Measurements from ENCODE around the gene ANK3.

ANK3 gene

GRCh38 chr10:60428387-60428737 is 38.7 kb upstream of the ANK3 start:
- no peak overlapping the region for H3K4me3 ChIP-seq (ENCODE audit: low read depth, low read length)
- TF ChIP-seq, protein P1, sequence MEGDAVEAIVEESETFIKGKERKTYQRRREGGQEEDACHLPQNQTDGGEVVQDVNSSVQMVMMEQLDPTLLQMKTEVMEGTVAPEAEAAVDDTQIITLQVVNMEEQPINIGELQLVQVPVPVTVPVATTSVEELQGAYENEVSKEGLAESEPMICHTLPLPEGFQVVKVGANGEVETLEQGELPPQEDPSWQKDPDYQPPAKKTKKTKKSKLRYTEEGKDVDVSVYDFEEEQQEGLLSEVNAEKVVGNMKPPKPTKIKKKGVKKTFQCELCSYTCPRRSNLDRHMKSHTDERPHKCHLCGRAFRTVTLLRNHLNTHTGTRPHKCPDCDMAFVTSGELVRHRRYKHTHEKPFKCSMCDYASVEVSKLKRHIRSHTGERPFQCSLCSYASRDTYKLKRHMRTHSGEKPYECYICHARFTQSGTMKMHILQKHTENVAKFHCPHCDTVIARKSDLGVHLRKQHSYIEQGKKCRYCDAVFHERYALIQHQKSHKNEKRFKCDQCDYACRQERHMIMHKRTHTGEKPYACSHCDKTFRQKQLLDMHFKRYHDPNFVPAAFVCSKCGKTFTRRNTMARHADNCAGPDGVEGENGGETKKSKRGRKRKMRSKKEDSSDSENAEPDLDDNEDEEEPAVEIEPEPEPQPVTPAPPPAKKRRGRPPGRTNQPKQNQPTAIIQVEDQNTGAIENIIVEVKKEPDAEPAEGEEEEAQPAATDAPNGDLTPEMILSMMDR (IDR thresholded peaks at IDR 0.05; ENCODE audit: borderline replicate concordance, insufficient read depth, low read depth, low read length) = no peak

DNA sequence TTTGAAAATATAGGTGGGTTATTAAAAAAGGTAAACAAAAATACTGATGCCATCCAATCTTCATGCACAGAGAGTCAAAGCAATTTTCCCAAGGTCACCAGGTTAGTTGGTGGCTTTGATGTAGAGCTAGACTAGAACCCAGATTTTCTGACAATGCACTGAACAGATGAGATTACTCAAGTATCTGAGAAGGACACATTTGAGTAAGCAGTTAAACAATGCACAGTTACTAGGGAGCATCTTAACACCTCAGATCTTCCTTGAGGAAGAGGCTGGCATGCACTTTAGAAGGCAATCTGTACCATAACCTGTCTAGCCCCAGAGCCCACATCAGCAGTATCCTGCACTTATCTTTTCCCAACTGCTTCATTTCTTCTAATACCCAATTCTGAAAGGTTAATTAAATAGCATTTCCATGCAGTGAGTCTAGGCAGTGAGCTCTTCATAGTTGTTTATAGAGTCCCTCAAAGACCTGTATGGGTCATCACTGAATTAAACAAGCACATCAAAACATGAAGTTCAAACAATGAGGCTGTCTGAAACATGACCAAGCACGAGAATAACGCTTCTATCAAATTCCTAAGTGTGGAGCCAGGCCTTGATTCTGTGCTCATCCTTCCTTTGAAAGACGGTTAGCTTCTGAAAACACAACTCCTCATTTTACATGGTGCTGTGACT is 38.2 kb upstream of the ANK3 start:
- no peak overlapping the region for H3K4me3 ChIP-seq (ENCODE audit: low read depth, low read length)
- TF ChIP-seq, protein P1 (IDR thresholded peaks at IDR 0.05; ENCODE audit: borderline replicate concordance, insufficient read depth, low read depth, low read length) = no peak

GRCh38 chr10:60427148-60427547 is 37.5 kb upstream of the ANK3 start:
- TF ChIP-seq, protein P1 (IDR thresholded peaks at IDR 0.05; ENCODE audit: borderline replicate concordance, insufficient read depth, low read depth, low read length) = no peak
- no peak overlapping the region for H3K4me3 ChIP-seq (ENCODE audit: low read depth, low read length)

DNA sequence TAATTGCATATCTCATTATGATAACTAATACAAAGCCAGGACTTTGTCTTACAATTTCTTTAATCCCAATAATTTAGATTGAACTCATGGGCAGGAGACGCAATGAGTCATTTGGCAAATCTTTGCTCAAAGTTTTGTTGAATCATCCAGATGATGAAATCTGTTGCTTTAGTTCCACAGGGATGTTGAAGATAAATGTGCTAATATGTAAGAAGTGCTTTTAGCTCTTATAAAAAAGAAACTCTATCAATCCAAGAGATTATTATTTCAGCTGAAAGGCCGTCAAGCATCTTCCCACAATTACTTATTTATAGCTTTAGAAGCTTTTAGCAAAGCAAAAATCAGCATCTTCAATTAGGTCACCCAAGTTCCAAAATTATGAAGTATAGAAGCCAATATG is 36.8 kb upstream of the ANK3 start:
- H3K4me3 ChIP-seq (ENCODE audit: low read depth, low read length) = no peak overlapping the region
- TF ChIP-seq, protein P1 (IDR thresholded peaks at IDR 0.05; ENCODE audit: borderline replicate concordance, insufficient read depth, low read depth, low read length) = no peak

- no peak overlapping the region for H3K4me3 ChIP-seq (ENCODE audit: low read depth, low read length)
- TF ChIP-seq, protein P1 (IDR thresholded peaks at IDR 0.05; ENCODE audit: borderline replicate concordance, insufficient read depth, low read depth, low read length) = no peak
Observed at GRCh38 chr10:60425392-60426110, 35.9 kb upstream of the ANK3 start.

- TF ChIP-seq, protein P1 (IDR thresholded peaks at IDR 0.05; ENCODE audit: borderline replicate concordance, insufficient read depth, low read depth, low read length) = no peak
- H3K4me3 ChIP-seq (ENCODE audit: low read depth, low read length) = no peak overlapping the region
Observed at GRCh38 chr10:60424971-60425370, 35.3 kb upstream of the ANK3 start.

- TF ChIP-seq, protein P1 (IDR thresholded peaks at IDR 0.05; ENCODE audit: borderline replicate concordance, insufficient read depth, low read depth, low read length) = no peak
- no peak overlapping the region for H3K4me3 ChIP-seq (ENCODE audit: low read depth, low read length)
Observed at GRCh38 chr10:60423920-60424319, 34.2 kb upstream of the ANK3 start.

All from GM12875 (cell line).